Stimulated activated CD8-positive, alpha-beta memory T cell treated with anti-CD3 and anti-CD28 coated beads, Interleukin-12 subunit alpha, Interleukin-12 subunit beta, amount 100 ng/mL, for 4 hours (primary cell): ENCODE results near the gene GTF3C1.
"Not testable (repeated sequence)": the region's sequence is repeated elsewhere in the genome, so short reads cannot be mapped to it uniquely, and the experiment has no call there.

Experiments
- DNase-seq: peaks from one replicate; pipeline ENCODE4 v3.0.0-alpha.2; 2020; ENCODE audit warnings: low read depth

GTF3C1 gene

GRCh38 chr16:27441998-27442397, 107.7 kb downstream of the GTF3C1 start:
- no peak for DNase-seq

DNA sequence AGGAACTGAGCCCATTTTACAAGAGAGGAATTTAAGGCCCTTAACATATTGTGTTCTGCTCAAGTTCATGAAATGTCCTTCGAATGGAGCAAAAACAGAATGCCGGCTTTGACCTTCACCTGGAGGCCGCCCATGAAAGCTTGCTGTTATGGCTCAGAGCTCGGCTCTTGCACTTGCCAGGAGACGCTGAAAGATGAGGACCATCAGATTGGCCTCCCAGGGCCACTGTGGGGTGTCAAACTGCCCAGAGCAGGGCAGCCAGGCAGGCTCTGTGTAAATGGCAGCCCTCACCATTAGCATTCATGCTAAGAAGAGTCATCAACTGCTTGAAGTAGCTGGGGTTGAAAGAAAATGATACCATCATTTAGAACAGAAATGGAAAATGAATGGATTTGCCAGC, 108.4 kb downstream of the GTF3C1 start:
- DNase-seq, result no peak

- DNase-seq, result no peak
Measured at GRCh38 chr16:27439271-27440018, 110.3 kb downstream of the GTF3C1 start.

GRCh38 chr16:27437946-27438345, 111.8 kb downstream of the GTF3C1 start:
- DNase-seq, result no peak

DNA sequence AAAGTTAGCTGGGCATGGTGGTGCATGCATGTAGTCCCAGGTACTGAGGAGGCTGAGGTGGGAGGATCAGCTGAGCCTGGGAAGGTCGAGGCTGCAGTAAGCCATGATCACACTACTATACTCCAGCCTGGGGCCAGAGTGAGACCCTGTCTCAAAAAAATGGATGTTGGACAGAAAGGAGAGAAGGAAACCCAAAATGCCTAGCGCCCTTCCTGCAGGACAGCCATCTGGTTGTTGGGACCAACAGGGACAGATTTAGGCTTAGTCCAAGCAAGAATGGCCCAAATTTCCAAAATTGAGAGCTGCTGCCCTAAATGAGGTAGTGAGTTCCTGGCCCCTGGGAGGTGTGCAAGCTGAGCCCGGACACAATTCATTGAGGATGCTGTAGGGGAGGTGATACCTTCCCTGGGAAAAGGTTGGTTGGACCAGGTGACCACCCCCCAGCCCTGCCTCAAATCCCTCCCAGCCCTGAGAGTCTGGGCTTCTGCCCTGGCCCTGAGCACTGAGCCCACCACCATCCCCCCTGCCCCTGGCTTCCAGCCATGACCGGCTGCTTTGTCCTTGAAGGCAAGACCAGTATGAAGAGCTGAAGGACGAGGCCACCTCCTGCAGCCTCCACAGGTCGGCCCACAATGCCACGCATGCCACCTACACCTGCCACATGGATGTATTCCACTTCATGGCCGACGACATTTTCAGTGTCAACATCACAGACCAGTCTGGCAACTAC, 112.6 kb downstream of the GTF3C1 start:
- no peak for DNase-seq

GRCh38 chr16:27436065-27436464, 113.6 kb downstream of the GTF3C1 start:
- no peak for DNase-seq

GRCh38 chr16:27435146-27435545, 114.6 kb downstream of the GTF3C1 start:
- not testable (repeated sequence) for DNase-seq

- DNase-seq, result no peak
Measured at GRCh38 chr16:27434141-27435051, 115.3 kb downstream of the GTF3C1 start.

DNA sequence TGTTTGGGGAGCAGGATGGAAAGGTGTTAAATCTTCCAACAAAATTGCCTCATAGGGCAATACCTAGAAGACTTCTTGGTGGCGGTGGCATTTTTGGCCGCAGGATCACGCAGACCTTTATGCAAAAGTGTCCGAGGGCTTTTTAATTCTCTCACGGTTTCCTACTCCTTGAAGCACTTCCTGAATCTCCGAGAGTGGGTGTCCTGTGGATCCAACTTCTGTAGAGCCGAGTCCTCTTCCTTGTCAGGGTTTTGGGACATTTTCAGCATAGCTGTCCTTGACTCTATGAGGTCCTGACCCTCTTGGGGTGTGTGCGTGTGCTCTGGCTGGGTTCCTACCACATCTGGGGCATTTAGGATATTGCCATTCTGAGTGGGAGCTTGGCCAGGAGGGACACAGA, 116.1 kb downstream of the GTF3C1 start:
- DNase-seq, result no peak

- not testable (repeated sequence) for DNase-seq
Measured at GRCh38 chr16:27433191-27433590, 116.5 kb downstream of the GTF3C1 start.

GRCh38 chr16:27432558-27432957, 117.2 kb downstream of the GTF3C1 start:
- DNase-seq, result no peak

DNA sequence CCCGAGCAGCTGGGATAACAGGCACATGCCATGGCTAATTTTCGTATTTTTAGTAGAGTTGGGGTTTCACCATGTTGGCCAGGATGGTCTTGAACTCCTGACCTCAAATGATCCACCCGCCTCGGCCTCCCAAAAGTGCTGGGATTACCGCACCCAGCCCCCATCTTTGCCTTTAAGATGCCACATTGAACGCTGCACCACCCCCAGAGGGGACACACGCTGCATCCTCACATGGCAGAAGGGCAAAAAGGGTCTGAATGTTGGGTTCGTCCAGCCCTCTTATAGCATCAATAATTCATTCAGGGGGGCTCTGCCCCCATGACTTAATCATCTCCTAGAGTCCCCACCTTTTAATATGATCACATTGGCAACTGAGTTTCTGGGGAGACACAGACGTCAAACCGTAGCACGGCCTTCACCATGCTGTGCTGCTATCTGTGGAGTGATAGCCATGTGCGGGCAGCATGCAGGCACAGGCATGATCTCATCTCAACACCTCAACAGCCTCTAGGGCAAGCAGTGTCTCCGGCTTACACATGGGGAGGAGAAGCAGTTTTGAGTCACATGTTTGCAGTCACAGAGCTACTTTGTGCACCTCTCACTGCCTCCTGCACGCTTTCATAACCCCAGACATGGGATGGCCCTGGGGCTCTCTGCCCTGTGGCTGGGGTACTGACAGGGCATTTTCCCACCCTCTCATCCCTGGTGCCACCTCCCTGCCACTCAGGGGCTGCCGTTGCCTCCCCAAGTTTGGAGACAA, 117.8 kb downstream of the GTF3C1 start:
- DNase-seq, result no peak

GRCh38 chr16:27430923-27431484, 118.7 kb downstream of the GTF3C1 start:
- no peak for DNase-seq

GRCh38 chr16:27430512-27430911, 119.2 kb downstream of the GTF3C1 start:
- DNase-seq, result no peak

DNA sequence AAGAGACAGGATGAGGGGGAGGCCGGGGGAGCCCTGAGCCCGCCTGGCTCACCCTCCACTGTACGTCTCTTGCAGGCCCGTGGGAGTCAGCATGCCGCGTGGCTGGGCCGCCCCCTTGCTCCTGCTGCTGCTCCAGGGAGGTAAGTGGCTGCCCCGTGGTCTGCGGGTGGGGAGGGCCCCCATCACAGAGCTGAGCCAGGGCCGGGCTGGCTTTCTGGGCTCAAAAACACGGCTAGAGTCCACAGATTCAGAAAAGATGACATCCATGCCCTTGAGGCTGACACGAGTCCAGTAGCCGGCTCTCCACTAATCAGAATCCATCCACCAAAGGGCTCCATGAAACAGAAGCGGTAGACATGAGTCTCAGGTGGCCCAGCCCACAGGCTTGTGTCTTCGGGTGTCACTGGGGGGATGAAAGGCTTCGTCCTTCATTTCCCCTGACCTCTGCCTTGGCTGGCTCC, 119.7 kb downstream of the GTF3C1 start:
- no peak for DNase-seq

DNA sequence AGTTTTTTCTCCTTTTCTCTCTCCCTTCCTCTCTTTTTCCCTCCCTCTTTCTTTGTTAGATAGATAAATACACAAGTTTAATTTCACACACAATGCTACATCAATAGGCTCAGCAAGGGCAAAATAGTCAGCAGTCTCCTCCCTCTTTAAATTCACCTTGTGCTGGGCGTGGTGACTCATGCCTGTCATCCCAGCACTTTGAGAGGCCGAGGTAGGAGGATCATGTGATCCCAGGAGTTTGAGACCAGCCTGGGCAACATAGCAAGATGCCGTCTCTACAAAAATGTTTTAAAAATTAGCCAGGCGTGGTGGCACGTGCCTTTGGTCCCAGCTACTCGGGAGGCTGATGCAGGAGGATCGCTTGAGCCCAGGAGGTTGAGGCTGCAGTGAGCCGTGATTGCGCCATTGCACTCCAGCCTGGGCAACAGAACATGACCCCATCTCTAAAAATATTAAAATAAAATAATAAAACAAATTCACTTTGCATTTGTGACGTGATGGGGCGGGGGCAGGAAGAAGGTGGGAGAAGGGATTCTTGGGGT, 120.3 kb downstream of the GTF3C1 start:
- DNase-seq, result no peak

DNA sequence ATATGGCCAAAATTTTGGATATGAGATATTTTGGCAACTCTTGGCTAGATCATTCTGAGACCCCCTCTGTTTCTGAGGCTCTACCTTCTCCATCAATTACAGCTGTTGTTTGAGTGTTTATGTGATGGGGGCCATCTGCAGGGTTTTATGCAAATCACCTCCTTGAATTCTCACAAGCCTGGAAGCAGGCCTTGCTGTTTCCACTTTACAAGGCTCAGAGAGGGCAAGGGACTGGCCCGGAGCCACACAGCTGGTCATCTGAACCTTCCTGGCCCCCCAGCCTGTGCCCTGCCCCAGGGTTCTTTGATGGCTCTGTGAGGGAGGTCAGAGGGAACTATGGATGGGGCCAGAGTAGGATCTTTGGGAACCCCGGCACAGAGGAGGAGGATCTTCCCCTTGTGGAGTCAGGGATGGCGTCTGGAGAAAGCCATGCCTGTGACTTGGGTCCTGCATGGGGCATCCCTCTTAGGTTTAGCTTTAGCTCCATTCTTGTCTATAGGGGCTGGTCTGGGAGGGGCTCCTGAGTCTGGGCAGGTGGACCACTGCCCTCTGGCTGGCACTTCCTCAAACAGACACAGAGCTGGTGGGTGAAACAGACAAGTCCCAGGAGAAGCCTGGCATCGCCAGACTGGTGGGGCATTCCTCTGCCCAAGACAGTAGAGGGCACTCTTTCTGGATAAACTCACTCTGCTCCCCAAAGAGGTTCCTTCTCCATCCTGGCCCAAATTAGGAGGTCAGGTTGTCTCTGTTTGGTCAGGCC, 121.5 kb downstream of the GTF3C1 start:
- no peak for DNase-seq

GRCh38 chr16:27427538-27427937, 122.2 kb downstream of the GTF3C1 start:
- DNase-seq, result no peak

GRCh38 chr16:27426423-27427408, 123.0 kb downstream of the GTF3C1 start:
- DNase-seq, result peak; percentile 62
